ENCODE results near the gene FNDC3B. TPM values are rescaled to one million over a fixed set of nuclear protein-coding genes. Genes with fewer than 3 reads are reported as not detected.
"Not testable (repeated sequence)": the region's sequence is repeated elsewhere in the genome, so short reads cannot be mapped to it uniquely, and the experiment has no call there.

The FNDC3B gene
- total RNA-seq, 1 donor from 2014 or later = 54.9 TPM

GRCh38 chr3:172087198-172087597 is 47.8 kb downstream of the FNDC3B start:
- peaks cover 0 to 23% of the 10 kb centered on the region in 2 donors for H3K4me1 ChIP-seq
- H3K27ac ChIP-seq = no peak overlapping the region
- no peaks in the 10 kb centered on the region for H3K9me3 ChIP-seq
- DNase-seq (ENCODE audit: low spot score in 2 of 2) = no peak
- no peak overlapping the region for H3K4me3 ChIP-seq
- no peak for TF ChIP-seq CTCF (IDR thresholded peaks at IDR 0.05)
- intact Hi-C loops (cut with DNase I) = no loop called here
- no peaks in the 10 kb centered on the region for H3K36me3 ChIP-seq
- H3K27me3 ChIP-seq = no peaks in the 10 kb centered on the region

GRCh38 chr3:172087602-172088580 is 48.5 kb downstream of the FNDC3B start:
- no peak for DNase-seq (ENCODE audit: low spot score in 2 of 2)
- no peaks in the 10 kb centered on the region for H3K27me3 ChIP-seq
- H3K9me3 ChIP-seq = no peaks in the 10 kb centered on the region
- peaks cover 0 to 20% of the 10 kb centered on the region in 2 donors for H3K4me1 ChIP-seq
- intact Hi-C loops (cut with DNase I) = no loop called here
- no peak overlapping the region for H3K27ac ChIP-seq
- H3K36me3 ChIP-seq = no peaks in the 10 kb centered on the region
- TF ChIP-seq CTCF (IDR thresholded peaks at IDR 0.05) = no peak
- H3K4me3 ChIP-seq = no peak overlapping the region

DNA sequence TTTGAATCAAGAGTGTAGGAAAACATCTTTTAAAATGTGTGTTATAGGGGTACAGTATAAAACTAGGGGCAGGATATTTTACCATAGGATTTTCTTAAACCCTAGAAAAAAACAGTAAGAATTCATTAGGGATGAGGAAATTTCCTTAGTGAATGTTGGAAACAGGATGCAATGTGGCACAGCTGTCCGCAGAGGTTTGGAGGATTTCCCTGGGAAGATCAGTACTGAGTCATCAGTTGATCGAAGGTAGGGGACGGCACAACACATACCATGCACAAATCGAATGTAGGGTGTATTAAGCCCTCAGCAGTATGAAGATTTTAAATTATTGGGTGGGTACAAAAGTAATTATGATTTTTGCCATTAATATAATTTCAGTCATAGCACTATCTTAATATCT is 49.9 kb downstream of the FNDC3B start:
- H3K36me3 ChIP-seq = no peaks in the 10 kb centered on the region
- H3K27ac ChIP-seq = no peak overlapping the region
- H3K4me1 ChIP-seq = peaks cover 0 to 20% of the 10 kb centered on the region in 2 donors
- no peaks in the 10 kb centered on the region for H3K27me3 ChIP-seq
- no peak overlapping the region for H3K4me3 ChIP-seq
- H3K9me3 ChIP-seq = no peaks in the 10 kb centered on the region
- no peak for DNase-seq (ENCODE audit: low spot score in 2 of 2)
- intact Hi-C loops (cut with DNase I) = no loop called here
- no peak for TF ChIP-seq CTCF (IDR thresholded peaks at IDR 0.05)

- intact Hi-C loops (cut with DNase I) = no loop called here
- no peak overlapping the region for H3K4me3 ChIP-seq
- no peak for TF ChIP-seq CTCF (IDR thresholded peaks at IDR 0.05)
- H3K36me3 ChIP-seq = no peaks in the 10 kb centered on the region
- no peaks in the 10 kb centered on the region for H3K27me3 ChIP-seq
- H3K4me1 ChIP-seq = peaks cover 0 to 20% of the 10 kb centered on the region in 2 donors
- no peaks in the 10 kb centered on the region for H3K9me3 ChIP-seq
- H3K27ac ChIP-seq = peak overlapping the region in 1 of 2 donors; percentile 9
- DNase-seq (ENCODE audit: low spot score in 2 of 2) = no peak
Measured at GRCh38 chr3:172090035-172090434, 50.7 kb downstream of the FNDC3B start.

DNA sequence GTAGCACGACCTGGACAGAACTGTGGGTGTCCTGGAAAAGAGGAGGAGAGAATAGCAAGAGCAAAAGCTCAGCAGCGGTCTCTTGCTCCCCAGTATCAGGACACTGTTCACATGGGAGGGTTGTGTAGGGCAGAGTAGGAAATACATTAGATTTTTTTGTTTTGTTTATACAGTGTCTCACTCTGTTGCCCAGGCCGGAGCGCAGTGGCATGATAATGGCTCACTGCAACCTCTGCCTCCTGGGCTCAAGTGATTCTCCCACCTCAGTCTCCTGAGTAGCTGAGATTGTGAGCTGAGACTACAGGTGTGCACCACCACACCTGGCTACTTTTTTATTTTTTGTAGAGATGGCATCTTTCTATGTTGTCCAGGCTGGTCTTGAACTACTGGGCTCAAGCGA is 53.3 kb downstream of the FNDC3B start:
- H3K36me3 ChIP-seq = no peaks in the 10 kb centered on the region
- H3K27me3 ChIP-seq = no peaks in the 10 kb centered on the region
- no peak overlapping the region for H3K4me3 ChIP-seq
- H3K9me3 ChIP-seq = no peaks in the 10 kb centered on the region
- DNase-seq (ENCODE audit: low spot score in 2 of 2) = no peak
- no peak for TF ChIP-seq CTCF (IDR thresholded peaks at IDR 0.05)
- H3K4me1 ChIP-seq = peaks cover 0 to 22% of the 10 kb centered on the region in 2 donors
- peak overlapping the region in 1 of 2 donors; percentile 7 for H3K27ac ChIP-seq
- intact Hi-C loops (cut with DNase I) = no loop called here

DNA sequence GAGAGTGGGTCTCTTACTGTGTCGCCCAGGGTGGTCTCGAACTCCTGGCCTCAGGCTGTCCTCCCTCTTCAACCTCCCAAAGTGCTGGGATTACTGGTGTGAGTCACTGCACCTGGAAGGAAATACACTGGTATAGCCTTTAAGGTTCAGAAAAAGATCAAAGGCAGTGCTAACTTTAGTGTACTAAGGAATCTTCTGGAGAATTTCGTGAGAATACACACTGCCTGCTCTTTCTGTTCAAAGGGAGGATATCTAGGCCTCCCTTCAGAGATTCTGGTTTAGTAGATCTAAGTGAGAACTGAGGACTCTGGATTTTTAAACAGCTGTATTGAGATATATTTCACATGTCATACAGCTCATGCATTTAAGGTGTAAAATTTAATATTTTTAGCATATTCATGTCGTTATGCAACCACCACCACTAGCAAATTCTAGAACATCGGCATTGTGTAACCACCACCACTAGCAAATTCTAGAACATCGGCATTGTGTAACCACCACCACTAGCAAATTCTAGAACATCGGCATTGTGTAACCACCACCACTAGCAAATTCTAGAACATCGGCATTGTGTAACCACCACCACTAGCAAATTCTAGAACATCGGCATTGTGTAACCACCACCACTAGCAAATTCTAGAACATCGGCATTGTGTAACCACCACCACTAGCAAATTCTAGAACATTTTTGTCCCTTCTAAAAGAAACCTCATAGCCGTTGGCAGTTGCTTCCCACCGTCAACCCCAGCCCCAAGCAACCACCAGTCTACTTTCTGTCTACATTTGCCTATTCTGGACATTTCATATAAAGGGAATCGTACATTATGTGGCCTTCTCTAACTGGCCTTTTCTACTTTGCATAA is 54.4 kb downstream of the FNDC3B start:
- H3K4me1 ChIP-seq = peaks cover 3 to 27% of the 10 kb centered on the region in 2 donors
- H3K27me3 ChIP-seq; H3K4me3 ChIP-seq; intact Hi-C loops (cut with DNase I); DNase-seq (ENCODE audit: low spot score in 2 of 2); H3K9me3 ChIP-seq; H3K36me3 ChIP-seq: not testable (repeated sequence)
- H3K27ac ChIP-seq = peak overlapping the region in 1 of 2 donors; percentile 58

Data from ascending aorta (tissue), 2 donors.